GM10266 (cell line): ENCODE results near the gene GORASP1.
"Not testable (repeated sequence)": the region's sequence is repeated elsewhere in the genome, so short reads cannot be mapped to it uniquely, and the experiment has no call there.

ENCODE experiments used
- DNase-seq: peaks from one replicate; pipeline ENCODE4 v3.0.0; 2012; ENCODE audit errors: extremely low spot score
- TF ChIP-seq, protein P1 (sequence below): IDR thresholded peaks from 2 replicates; pipeline ENCODE4 v1.5.1; 2012; ENCODE audit warnings: mild to moderate bottlenecking, low read depth; ENCODE audit not compliant: control insufficient read depth, insufficient read depth; ENCODE audit errors: missing control alignments

The GORASP1 gene

DNA sequence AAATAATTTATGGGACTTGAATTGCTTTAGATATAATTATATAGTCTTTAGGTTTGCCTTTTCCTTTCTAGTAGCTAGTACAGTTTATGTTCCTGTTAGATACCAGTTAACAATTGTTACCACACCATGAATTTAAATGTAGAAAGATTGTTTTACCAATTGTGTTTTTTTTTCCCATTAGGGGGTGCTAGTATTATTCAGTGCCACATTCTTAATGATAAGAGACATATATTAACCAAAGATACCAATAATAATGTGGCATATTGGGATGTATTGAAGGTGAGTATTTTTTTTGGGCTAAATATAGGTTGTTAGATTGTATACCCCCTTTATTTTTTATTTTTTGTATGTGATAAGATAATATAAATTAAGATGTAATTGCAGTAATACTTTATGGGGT, 27.9 kb downstream of the GORASP1 start:
- no peak for DNase-seq
- TF ChIP-seq, protein P1, sequence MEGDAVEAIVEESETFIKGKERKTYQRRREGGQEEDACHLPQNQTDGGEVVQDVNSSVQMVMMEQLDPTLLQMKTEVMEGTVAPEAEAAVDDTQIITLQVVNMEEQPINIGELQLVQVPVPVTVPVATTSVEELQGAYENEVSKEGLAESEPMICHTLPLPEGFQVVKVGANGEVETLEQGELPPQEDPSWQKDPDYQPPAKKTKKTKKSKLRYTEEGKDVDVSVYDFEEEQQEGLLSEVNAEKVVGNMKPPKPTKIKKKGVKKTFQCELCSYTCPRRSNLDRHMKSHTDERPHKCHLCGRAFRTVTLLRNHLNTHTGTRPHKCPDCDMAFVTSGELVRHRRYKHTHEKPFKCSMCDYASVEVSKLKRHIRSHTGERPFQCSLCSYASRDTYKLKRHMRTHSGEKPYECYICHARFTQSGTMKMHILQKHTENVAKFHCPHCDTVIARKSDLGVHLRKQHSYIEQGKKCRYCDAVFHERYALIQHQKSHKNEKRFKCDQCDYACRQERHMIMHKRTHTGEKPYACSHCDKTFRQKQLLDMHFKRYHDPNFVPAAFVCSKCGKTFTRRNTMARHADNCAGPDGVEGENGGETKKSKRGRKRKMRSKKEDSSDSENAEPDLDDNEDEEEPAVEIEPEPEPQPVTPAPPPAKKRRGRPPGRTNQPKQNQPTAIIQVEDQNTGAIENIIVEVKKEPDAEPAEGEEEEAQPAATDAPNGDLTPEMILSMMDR: no peak

DNA sequence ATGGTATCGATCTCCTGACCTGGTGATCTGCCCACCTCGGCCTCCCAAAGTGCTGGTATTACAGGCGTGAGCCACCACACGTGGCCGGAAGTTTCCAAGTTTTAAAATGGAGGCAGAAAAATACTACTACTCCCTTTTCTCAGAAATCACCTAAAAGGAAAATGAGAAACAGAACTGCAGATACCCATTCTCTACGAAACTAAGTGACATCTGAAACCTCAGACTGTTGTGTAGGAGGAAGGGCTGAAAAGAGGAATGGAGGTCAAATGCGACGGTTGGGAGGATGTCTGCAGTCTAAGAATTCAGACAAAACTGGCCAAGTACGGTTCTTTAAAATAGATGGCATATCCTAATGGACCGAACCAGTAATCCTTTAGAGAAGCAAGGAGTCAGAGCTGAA, 31.5 kb downstream of the GORASP1 start:
- no peak for DNase-seq

DNA sequence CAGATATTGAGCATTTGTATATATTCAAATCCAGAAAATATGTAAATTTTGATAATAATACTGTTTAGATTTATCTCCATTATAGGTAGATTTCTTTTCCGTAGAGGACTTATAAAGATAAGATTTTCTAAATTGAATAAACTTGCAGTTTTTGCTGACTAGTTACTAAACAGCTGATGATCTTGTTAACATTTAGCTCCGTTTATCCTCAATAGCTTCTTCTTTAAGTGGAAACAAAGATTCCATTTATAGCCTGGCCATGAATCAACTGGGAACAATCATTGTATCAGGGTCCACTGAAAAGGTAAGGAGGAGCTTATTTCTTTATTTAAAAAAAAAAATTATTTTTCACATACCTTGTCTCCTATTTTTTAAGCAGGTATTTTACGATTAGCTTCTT, 38.9 kb downstream of the GORASP1 start:
- TF ChIP-seq, protein P1: no peak
- no peak for DNase-seq

More for the DNA sequence above, 31.5 kb downstream of the GORASP1 start:
- TF ChIP-seq, protein P1: no peak

DNA sequence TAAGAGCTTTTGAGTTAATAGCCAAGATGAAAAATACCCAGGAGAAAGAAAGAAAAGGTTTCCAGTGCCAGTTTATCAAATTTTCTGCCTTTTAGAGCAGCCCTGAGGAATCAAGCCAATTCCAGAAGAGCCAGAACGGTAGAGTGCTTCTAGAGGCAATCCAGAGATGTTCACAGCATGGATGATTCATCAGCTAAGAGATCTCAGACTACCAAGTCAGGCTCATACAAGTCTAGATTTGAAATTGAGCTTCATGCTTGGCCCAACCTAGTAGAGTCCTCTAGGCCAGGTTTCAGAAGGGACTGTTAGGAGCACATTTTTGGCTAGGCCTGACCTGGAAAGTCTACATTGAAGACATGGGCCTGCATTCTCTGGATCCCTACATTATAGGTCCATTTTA, 40.1 kb downstream of the GORASP1 start:
- TF ChIP-seq, protein P1: no peak
- DNase-seq: no peak

DNA sequence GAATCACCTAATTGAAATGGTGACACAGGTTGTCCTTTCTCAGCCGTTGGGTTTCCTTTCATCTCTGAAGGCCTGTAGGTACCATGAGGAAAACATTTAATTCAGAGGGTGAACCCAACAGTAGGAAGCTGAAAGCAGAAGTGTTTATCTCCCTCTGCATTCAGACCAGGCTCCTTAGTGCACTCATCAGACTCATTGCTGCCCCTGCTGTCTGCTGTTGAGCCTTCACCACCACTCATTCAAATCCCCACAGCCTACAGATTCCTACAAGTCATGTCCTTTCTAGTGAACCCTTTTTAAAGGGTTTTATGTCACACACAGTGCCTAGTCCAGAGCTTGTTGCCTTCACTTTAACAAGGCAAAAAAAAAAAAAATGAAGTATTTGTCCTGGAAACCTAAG, 42.2 kb downstream of the GORASP1 start:
- DNase-seq: peak; percentile 61
- TF ChIP-seq, protein P1: peak; percentile 54

DNA sequence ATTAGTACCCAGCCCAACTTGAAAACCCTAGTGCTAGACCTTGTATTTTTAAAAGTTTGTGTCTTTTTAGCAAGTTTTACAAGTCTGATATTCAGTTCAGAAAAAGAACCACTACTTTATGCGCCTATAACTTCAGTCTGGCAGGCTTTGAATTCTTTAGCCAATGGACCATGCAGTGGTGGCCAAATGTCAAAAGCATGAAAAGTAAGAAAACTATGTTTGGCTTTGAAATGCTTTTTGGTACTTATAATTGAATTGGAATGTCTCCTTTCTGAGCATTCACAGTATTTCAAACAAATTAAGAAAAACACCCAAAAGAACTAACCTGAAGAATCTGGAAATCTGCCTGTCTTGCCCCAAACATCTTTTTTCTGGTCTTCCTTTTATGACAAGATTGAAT, 42.8 kb downstream of the GORASP1 start:
- TF ChIP-seq, protein P1: no peak
- DNase-seq: no peak

DNA sequence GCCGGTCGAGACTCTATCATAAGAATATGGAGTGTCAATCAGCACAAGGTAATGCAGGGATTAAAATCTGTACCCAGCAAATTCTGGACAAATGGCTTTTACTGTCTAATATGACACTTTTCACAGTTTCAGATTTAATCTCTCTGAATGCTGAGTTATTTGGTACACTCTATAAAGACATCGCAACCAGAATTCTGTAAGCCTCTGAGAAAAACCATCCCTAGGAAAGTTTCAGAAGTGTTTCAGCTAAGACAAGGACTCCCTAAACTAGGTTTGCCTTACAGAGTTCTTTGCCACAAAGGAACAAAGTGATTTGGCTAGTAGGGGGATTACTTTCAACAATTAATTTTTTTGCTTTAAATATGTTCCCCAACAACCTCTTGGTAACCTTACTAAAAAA, 44.3 kb downstream of the GORASP1 start:
- no peak for DNase-seq
- TF ChIP-seq, protein P1: no peak

DNA sequence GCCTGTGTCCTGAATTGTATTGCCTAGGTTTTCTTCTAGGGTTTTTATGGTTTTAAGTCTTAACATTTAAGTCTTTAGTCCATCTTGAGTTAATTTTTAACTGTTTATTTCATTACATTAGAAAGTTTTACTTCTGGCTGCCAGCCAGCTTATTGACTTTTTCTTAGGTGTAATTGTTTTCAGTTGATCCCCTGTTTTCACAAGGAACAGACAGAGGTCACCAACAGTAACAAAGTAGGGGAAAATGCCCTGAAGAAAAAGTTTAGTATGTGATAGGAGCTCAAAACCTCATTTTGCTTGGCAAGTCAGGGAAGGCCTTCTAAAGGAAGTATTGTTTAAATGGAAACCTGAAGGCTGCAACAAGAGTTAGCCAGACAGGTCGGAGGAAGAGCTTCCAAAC, 45.2 kb downstream of the GORASP1 start:
- no peak for DNase-seq
- TF ChIP-seq, protein P1: no peak

DNA sequence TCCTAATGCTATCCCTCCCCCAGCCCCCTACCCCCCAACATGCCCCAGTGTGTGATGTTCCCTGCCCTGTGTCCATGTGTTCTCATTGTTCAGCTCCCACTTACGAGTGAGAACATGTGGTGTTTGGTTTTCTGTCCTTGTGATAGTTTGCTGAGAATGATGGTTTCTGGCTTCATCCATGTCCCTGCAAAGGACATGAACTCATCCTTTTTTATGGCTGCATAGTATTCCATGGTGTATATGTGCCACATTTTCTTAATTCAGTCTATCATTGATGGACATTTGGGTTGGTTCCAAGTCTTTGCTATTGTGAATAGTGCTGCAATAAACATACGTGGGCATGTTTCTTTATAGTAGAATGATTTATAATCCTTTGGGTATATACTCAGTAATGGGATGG, 46.2 kb downstream of the GORASP1 start:
- DNase-seq: not testable (repeated sequence)
